Glutamatergic neuron (in vitro differentiated cells): ENCODE results near the gene SELP. TPM values are rescaled to one million over a fixed set of nuclear protein-coding genes. Genes with fewer than 3 reads are reported as not detected.

Experiments used
- DNase-seq: peaks from one replicate; pipeline ENCODE4 v3.0.0; 2022
- H3K27ac Mint-ChIP-seq: one replicate; pipeline ENCODE4 v1.8.0; 2020; ENCODE audit warnings: mild to moderate bottlenecking, mixed read lengths, inconsistent platforms; ENCODE audit not compliant: unreplicated experiment
- H3K27me3 Mint-ChIP-seq: one replicate; pipeline ENCODE4 v1.8.0; 2020; ENCODE audit warnings: mild to moderate bottlenecking, moderate library complexity, mixed read lengths, inconsistent platforms; ENCODE audit not compliant: unreplicated experiment
- H3K36me3 Mint-ChIP-seq: one replicate; pipeline ENCODE4 v1.8.0; 2020; ENCODE audit warnings: mild to moderate bottlenecking, mixed read lengths, inconsistent platforms; ENCODE audit not compliant: unreplicated experiment
- H3K4me1 Mint-ChIP-seq: one replicate; pipeline ENCODE4 v1.8.0; 2020; ENCODE audit warnings: mild to moderate bottlenecking, low read depth, mixed read lengths, inconsistent platforms; ENCODE audit not compliant: unreplicated experiment
- H3K4me3 Mint-ChIP-seq: one replicate; pipeline ENCODE4 v1.8.0; 2020; ENCODE audit warnings: mild to moderate bottlenecking, mixed read lengths, inconsistent platforms; ENCODE audit not compliant: unreplicated experiment
- H3K9me3 Mint-ChIP-seq: one replicate; pipeline ENCODE4 v1.8.0; 2020; ENCODE audit warnings: mild to moderate bottlenecking, moderate library complexity, mixed read lengths, inconsistent platforms; ENCODE audit not compliant: unreplicated experiment
- total RNA-seq: library from RNA; stranded (reverse); fragmentation: NEBNext Ultra II Directional; extraction: Animal tissue kit (Norgen Biotek cat#: 25700); gene quantifications from one replicate; pipeline ENCODE4 v1.2.1, GENCODE V29; 2021; ENCODE audit not compliant: unreplicated experiment
- TF ChIP-seq, protein P1 (sequence below): fragments of 200-600 bp; sonication (generic); IDR thresholded peaks from one replicate; pipeline ENCODE4 v1.5.0; 2021; ENCODE audit not compliant: partially characterized antibody, unreplicated experiment

Gene SELP
- total RNA-seq, 1 donor from 2014 or later: not detected

- peaks cover 3% of the 10 kb centered on the region for H3K9me3 Mint-ChIP-seq
- H3K4me1 Mint-ChIP-seq: no peaks in the 10 kb centered on the region
- H3K4me3 Mint-ChIP-seq: no peak overlapping the region
- peaks cover 5% of the 10 kb centered on the region for H3K36me3 Mint-ChIP-seq
- DNase-seq: no peak
- TF ChIP-seq, protein P1, sequence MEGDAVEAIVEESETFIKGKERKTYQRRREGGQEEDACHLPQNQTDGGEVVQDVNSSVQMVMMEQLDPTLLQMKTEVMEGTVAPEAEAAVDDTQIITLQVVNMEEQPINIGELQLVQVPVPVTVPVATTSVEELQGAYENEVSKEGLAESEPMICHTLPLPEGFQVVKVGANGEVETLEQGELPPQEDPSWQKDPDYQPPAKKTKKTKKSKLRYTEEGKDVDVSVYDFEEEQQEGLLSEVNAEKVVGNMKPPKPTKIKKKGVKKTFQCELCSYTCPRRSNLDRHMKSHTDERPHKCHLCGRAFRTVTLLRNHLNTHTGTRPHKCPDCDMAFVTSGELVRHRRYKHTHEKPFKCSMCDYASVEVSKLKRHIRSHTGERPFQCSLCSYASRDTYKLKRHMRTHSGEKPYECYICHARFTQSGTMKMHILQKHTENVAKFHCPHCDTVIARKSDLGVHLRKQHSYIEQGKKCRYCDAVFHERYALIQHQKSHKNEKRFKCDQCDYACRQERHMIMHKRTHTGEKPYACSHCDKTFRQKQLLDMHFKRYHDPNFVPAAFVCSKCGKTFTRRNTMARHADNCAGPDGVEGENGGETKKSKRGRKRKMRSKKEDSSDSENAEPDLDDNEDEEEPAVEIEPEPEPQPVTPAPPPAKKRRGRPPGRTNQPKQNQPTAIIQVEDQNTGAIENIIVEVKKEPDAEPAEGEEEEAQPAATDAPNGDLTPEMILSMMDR: no peak
- peaks cover 2% of the 10 kb centered on the region for H3K27me3 Mint-ChIP-seq
- no peak overlapping the region for H3K27ac Mint-ChIP-seq
Observed at GRCh38 chr1:169631249-169631648, 1.3 kb upstream of the SELP start.

- Mint-ChIP-seq H3K4me1 (no peaks in the 10 kb centered on the region), H3K9me3 (peaks cover 2% of the 10 kb centered on the region), H3K27ac (no peak overlapping the region), H3K27me3 (peaks cover 4% of the 10 kb centered on the region), H3K4me3 (no peak overlapping the region), H3K36me3 (no peaks in the 10 kb centered on the region)
- TF ChIP-seq, protein P1: no peak
- no peak for DNase-seq
Observed at GRCh38 chr1:169624912-169625311, 5.0 kb downstream of the SELP start.

DNA sequence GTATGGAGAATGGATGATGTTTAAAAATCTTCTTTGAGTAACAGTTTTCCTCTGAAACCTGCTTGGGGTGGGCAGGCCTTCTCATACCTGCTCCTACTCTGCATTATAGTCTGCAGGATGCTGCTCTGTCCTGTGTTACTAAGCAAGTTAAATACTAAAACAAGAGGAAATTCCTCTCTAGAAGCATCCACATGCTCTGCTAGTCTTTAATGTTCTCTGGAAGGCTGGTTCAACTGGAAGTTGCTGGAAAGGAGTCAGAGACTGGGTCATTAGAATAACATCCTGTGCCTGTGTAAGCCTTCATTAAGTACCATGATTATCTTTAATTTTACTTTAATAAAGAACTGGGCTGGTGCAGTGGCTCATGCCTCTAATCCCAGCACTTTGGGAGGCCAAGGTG is 5.8 kb downstream of the SELP start:
- DNase-seq: no peak
- Mint-ChIP-seq H3K27ac (no peak overlapping the region), H3K4me1 (no peaks in the 10 kb centered on the region), H3K4me3 (no peak overlapping the region), H3K36me3 (no peaks in the 10 kb centered on the region), H3K27me3 (peaks cover 4% of the 10 kb centered on the region), H3K9me3 (peaks cover 2% of the 10 kb centered on the region)
- TF ChIP-seq, protein P1: no peak

DNA sequence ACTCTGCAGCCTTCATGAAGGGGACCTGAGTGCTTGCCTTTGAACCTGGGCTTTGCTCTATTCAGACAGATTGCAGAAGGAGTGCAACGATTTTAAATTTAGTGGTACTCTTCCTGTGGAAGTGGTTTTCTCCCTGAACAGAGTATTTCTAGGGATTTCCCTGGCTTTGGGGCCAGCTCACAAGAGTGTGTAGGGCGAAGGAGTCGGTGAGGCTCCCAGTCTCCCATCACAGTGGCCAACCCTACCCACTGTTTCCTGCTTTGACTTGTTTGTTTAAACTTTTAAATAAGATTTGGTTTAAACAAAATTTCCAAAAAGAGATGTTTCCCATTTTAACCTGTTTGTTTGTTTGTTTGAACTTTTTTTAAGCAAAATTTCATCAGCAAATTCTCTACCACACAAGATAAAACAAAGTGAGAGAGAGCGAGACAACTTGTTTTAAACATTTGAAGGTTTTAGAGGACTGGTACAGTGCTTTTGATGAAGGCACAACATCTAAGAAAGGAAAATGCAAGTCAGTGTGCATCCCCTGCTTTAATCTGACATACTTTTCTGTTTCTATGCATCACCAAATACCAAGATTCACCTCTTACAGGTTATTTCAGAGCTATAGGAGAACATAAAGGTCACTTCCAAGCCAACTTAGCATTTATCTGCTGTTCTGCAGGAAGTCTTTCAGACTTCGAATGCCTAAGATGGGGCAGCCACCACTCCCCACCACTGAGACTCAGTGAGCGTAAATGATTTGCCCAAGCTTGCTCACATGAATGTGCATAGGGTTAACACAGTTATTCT is 6.6 kb downstream of the SELP start:
- H3K27ac Mint-ChIP-seq: no peak overlapping the region
- H3K4me1 Mint-ChIP-seq: no peaks in the 10 kb centered on the region
- TF ChIP-seq, protein P1: no peak
- no peak for DNase-seq
- H3K9me3 Mint-ChIP-seq: peaks cover 2% of the 10 kb centered on the region
- peaks cover 4% of the 10 kb centered on the region for H3K27me3 Mint-ChIP-seq
- no peak overlapping the region for H3K4me3 Mint-ChIP-seq
- no peaks in the 10 kb centered on the region for H3K36me3 Mint-ChIP-seq

- TF ChIP-seq, protein P1: no peak
Observed at GRCh38 chr1:169620565-169620964, 9.4 kb downstream of the SELP start.

More at GRCh38 chr1:169620565-169620964, 9.4 kb downstream of the SELP start:
- Mint-ChIP-seq H3K4me1 (no peaks in the 10 kb centered on the region), H3K36me3 (no peaks in the 10 kb centered on the region), H3K27me3 (peaks cover 2% of the 10 kb centered on the region), H3K27ac (no peak overlapping the region), H3K9me3 (peaks cover 2% of the 10 kb centered on the region), H3K4me3 (no peak overlapping the region)
- DNase-seq: no peak
